Gastrocnemius medialis (tissue), 4 donors: ENCODE data around the gene YOD1.

ENCODE experiments used
- CTCF ChIP-seq, 5 experiments: fragments of 450-650 bp in 3 of 5; fragments of 200-600 bp in 2 of 5; sonication (generic) in 2 of 5; IDR thresholded peaks in 4 of 5; conservative IDR thresholded peaks in 1 of 5; 1 replicate in 4 of 5; 2 replicates in 1 of 5; pipeline ENCODE4 v1.5.1; 2016 to 2019; ENCODE audit warnings: antibody characterized with exemption in 5 of 5, mild to moderate bottlenecking in 3 of 5, moderate library complexity in 3 of 5
- POLR2A ChIP-seq, 2 donors: fragments of 450-650 bp; IDR thresholded peaks; one replicate each; pipeline ENCODE4 v1.6.1; 2017; ENCODE audit warnings: antibody characterized with exemption in 2 of 2, mild to moderate bottlenecking in 2 of 2, moderate library complexity in 2 of 2

GRCh38 chr1:207070811-207071210, 19.8 kb upstream of the YOD1 start:
- TF ChIP-seq CTCF (IDR thresholded peaks at IDR 0.05 in 4 of 5, conservative IDR thresholded peaks at IDR 0.05 in 1 of 5) (no peak), POLR2A (IDR thresholded peaks at IDR 0.05) (no peak)
